ENCODE measurements around the gene THRAP3.

DNA sequence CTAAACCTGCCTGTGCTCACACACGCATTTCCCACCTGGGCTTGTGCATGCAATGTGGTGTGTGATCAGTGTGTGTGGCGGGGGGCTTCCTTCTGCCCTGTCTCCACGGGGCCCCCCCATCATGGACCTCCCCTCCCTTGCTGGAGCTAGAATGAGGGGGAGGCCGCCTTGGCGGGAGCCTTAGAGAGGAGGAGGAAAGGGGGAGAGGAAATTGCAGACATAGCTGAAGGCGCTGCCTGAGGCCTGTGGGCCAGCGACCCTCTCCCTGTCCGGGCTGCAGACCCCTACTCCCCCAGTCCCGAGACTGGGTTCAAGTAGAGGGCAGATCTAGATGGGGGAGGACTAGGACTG lies 100.1 kb downstream of the THRAP3 start:
- TF ChIP-seq POLR2AphosphoS5 (IDR thresholded peaks at IDR 0.05; ENCODE audit: borderline replicate concordance, low read depth, low read length), result no peak
- no peak for TF ChIP-seq EZH2 (IDR thresholded peaks at IDR 0.05)
